Activated naive CD8-positive, alpha-beta T cell treated with anti-CD3 and anti-CD28 coated beads, Interleukin-2, amount 50 U/mL, for 16 hours (primary cell): Measurements from ENCODE around the gene SAP130.

ENCODE experiments used
- DNase-seq: peaks from one replicate; pipeline ENCODE4 v3.0.0-alpha.2; 2020; ENCODE audit warnings: low read depth, low spot score

Gene SAP130

DNA sequence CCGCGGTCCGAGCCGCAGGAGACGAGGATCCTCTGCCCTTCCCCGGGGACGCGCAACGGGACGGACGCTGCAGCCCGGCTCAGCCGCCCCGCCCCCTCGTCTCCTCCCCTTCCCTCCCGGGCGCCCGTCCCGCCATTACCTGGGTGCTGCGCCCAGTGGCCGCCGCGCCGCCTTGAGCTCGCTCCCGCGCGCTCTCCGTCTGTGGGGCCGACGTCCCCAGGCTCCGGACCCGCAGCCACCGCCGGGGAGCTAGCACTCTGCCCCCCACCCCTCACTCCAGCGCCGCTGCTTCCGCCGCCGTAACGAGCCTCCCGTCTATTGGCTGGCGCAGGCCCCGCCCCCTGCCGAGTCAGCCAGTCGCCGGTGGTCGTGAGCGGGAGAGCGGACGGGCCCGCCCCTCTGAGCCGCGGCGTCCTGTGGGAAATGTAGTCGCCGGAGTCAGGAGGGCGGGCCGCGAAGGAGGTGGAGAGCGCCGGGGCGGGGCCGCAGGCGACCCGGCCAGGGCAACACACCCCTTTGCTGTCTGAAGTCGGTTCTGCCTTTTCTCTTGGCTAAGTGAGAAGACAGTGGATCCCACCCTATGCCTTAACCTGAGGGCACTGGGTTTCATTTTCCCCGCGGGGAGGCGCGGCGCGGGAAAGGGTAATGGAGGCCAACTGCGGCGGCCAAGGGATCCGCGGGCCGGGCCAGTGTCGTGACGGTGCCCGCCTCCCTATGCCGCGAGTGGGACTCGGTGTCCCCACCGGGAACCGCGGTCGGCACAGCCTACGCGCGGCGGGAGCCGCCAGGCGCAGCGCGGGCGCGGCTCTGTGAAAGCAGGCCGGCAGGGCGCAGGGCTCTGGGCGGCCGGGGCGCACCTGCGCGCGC lies at the start of gene SAP130:
TSS of gene SAP130 (minus strand) at position 259 of the 867 bp plus-strand sequence. CDS start 1,767 bp downstream, outside the sequence.
- DNase-seq: peak; percentile 96

DNA sequence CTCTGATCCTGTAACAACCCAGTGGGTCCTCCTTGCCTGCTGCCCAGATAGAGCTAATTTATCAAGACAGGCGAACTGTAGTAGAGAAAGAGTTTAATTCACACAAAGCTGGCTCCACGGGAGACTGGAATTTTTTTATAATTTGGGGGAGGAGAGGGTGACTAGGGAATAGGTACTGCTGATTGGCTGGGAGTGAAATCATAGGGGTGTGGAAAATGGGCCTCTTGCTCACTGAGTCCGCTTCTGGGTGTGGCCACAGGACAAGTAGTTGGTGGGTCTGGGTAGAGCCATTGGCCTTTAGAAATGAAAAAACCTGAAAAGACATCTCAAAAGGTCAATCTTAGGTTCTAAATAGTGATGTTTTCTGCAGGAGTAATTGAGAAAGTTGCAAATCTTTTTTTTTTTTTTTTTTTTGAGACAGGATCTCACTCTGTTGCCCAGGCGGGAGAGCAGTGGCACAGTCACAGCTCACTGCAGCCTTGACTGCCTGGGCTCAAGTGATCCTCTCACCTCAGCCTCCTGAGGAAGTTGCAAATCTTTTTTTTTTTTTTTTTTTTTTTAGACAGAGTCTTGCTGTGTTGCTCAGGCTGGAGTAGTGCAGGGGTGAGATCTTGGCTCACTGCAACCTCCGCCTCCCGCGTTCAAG lies 48.7 kb upstream of the SAP130 start:
- no peak for DNase-seq

DNA sequence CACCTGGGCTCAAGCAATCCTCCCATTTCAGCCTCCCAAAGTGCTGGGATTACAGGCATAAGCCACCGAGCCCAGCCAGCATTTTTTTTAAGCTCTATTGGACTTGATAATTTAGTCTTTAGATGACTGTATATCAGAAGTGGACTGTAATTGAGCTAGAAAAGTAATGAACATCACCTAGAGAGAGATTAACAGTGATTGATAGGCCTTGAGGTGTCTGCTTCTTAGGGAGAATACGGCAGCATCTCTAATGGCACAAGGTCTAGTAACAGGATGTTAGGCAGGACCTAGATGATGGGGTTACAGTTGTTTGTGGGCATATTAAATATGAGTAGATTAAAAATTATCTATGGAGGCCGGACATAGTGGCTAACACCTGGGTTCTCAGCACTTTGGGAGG lies 45.4 kb upstream of the SAP130 start:
- DNase-seq: no peak

DNA sequence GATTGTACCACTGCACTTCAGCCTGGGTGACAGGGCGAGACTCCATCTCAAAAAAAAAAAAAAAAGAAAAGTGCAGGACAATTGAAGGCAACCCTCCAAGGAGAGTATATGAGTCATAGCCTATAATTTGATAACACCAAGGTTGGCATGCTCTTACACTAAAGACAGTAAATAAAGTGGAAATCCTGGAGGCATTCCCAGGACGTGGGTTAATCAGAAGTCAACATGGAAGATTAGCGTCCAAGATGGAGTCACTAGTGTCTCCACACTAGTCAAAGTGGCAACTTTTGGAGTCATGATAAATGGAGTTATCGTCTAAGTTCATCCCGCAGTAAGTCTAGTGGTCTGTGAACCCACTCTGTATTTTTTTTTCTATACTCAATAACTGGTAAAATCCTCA lies 41.9 kb upstream of the SAP130 start:
- DNase-seq: no peak

DNA sequence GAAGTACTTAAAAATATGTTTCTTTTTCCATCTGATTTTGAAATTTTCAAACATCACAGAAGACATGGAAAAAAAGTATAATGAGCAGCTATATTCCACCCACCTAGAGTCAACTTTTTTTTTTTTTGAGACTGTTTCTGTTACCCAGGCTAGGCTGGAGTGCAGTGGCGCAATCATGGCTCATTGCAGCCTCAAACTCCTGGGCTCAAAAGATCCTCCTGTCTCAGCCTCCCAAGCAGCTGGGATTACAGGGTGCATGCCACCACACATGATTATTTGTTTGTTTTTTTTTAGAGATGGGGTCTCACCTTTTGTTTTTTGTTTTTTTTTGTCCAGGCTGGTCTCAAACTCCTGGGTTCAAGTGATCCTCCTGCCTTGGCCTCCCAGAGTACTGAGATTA lies 36.5 kb upstream of the SAP130 start:
- no peak for DNase-seq

DNA sequence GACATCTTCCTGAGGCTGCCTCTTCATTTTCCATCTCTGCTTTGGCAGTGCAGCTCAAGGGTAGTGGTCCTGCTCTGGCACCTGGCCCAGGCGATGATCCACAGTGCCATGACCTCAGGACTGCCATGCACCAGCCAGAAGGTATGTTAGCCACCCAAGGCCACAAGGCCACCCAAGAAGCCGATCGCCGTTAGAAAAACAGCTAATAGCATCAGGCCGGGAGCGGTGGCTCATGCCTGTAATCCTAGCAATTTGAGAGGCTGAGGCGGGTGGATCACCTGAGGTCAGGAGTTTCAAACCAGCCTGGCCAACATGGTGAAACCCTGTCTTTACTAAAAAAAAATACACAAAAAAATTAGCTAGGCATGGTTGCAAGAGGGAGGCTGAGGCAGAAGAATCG lies 34.7 kb upstream of the SAP130 start:
- DNase-seq: no peak

DNA sequence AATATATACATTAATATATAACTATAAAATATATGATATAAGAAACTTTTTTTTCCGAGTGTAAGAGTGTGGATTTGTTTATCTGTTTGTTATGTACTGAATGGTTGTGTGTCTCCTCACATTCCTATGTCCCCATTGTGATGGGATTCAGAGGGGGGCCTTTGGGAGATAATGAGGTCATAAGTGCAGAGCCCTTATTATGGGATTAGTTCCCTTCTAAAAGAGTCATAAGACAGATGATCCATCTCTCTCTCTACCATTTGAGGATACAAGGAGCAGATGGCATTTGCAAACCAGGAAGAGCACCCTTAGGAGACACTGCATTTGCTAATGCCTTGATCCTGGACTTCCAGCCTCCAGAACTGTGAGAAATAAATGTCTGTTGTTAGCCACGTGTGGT lies 30.3 kb upstream of the SAP130 start:
- no peak for DNase-seq

DNA sequence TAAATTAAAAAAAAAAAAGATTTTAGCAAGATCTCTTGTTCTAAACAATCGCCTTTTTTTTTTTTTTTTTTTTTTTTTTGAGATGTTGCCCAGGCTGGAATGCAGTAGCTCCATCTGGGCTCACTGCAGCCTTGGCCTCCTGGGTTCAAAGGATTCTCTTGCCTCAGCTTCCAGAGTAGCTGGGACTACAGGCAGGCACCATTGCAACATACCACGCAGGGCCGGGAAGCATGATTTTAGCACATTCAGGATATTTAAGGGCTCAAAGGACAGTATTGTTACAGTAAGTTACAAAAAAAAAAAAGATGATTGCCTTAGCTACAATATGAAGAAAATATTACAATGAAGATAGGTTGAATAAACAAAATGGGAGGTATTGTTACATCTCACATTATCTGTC lies 29.5 kb upstream of the SAP130 start:
- no peak for DNase-seq

DNA sequence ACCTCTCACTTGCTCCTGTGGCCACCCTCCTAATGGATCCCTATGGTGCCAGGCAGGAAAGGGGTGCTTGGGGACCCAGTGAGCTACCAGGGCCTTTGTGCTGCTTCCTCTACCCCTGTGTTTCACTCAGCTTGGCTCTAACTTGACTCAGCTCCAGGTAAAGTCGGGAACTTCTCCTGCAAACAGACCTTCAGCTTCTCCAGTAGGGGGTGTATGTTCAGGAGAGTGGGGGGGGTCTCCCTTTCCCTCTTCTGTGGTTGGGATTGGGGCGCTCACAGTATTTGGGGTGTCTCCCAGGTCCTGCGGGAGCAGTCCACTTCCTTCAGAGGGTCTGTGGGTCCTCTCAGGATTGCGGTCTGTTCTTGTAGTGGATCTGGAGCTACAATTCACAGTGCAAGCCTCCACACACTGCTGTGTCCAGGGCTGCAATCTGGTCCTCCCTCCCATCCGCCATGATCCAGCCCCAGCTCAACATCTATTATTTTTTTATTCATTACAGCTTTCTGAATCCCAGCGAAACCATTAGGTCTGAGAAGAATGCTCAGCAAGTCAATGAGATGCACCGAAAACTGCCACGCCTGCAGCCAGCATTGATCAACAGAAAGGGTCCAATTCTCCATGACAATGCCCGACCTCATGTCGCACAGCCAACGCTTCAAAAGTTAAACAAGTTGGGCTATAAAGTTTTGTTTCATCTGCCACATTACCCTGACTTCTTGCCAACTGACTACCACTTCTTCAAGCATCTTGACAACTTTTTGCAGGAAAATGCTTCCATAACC lies 26.4 kb upstream of the SAP130 start:
- no peak for DNase-seq

DNA sequence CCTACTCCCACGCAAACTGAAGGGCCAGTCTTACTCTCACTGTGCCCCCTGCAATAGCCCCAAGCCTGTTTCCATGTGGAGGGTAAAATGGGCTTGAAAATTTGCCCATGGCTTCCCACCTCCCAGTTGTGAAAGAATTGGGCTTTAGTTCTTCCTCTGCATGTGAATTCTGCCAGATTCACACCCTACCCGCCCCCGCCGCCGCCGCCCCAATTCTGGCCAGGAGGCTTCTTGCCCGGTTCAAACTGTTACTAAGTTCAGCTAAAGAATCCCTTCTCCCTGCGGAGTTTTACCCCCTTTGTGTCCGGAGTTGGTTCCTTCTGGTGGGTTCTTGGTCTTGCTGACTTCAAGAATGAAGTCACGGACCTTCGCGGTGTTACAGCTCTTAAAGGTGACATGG lies 25.5 kb upstream of the SAP130 start:
- no peak for DNase-seq

DNA sequence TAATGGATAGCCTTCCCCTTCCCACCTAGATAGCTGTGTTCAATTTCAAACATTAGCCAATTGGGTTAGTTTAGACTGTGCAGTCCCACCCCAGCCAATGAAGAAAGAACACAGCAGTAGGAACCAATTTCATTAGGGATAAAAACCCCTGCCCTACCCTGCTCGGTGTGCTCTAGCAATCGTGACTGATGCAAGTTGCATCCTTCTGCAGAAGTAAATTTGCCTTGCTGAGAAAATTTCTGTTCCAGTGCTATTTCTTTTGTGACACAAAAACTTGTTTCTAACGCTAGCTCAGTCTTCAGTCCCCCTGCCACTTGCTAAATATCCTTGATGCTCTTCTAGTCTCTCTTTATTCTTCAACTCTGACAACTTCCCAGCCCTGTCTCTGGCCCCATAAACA lies 15.2 kb upstream of the SAP130 start:
- DNase-seq: no peak

DNA sequence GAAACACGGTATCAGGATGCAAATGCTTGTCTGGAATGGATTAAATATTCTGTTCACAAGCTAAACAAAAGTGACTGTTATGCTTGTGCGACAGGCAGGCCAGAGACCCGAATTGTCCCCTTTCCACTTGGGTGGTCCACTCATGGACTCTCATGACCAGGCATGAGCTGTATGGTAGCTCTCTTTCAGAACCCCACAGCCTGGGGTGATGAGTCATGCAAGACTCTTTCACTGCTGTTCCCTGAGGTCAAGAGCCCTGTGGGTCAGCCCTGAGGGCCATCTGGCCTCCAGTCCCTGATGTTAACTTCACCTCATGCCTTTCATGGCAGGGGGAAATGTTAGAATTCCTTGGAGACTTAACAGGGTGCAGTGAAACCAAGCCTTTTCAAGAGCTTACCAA lies 13.7 kb upstream of the SAP130 start:
- DNase-seq: no peak

DNA sequence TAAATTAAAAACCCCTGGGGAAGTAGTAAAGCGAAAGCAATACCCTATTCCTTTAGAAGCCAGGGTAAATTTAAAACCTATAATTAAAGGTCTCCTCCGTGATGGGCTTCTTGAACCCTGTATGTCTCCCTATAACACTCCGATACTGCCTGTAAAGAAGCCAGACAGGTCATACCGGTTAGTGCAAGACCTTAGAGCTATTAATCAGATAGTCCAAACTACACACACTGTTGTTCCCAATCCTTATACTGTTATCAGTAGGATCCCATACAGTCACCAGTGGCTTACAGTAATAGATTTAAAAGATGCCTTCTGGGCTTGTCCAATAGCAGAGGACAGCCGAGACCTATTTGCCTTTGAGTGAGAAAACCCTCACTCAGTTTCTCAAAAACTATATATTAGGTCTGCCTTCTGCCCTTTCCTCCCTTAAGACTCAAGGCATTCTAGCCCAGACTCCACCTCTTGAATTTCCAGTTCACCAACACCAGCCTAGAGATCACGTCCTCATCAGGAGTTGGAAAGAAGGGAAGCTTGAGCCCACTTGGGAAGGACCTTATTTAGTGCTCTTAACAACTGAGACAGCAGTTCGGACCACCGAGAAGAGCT lies 12.4 kb upstream of the SAP130 start:
- no peak for DNase-seq

DNA sequence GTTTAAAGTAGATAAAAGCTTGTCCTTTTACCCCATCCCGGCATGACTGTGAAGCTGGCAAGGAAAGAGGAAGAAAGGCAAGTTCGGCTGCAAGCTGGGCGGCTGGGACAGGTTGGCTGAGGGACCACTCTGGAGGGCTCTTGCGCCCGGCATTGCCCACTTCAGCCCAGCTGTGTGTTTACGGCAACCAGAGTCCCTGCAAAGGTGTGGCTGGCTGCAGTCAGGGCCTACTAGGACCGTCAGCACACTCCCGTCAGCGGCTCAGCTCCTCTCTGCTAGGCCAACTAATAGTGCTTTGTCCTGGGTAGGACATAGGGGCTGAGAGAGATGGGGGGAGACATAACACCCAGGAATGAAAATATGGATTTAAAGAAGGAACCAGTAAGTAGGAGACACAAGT lies 11.7 kb upstream of the SAP130 start:
- DNase-seq: no peak

DNA sequence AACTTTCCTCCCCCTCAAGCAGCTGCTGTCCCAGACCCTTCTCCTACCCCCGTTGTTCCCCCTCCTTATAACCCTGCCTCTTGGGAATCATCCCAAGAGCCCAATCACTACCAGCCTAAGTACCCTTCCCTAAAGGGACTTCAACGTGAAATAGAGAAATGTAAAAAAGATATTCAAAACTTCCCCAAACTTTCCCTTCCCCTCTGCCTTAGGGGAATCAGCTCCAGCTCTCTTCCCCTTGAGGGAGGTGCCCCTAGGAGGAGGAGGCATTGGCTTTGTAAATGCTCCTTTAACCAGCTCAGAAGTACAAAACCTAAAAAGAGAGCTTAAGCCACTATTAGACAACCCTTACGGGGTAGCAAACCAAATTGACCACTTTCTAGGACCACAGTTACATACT lies 10.6 kb upstream of the SAP130 start:
- no peak for DNase-seq

DNA sequence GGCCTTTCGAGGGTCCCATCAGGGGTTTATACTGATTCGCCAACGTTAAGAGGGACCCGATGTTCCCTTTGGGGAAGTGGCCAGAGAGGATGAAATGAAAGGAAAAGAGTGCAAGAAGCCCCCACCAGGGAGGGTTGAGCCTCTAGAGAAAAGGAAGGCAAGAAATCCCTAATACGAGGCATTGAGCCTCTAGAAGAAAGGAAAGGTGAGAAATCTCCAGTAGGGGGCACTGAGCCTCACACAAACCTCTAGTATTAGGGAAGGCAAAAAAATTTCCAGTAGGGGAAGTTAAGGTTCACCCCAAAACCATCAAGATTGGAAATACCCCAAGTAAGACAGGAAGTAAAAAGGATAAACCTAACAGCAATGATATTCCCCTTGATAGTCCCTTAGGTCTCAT lies 9.8 kb upstream of the SAP130 start:
- no peak for DNase-seq

DNA sequence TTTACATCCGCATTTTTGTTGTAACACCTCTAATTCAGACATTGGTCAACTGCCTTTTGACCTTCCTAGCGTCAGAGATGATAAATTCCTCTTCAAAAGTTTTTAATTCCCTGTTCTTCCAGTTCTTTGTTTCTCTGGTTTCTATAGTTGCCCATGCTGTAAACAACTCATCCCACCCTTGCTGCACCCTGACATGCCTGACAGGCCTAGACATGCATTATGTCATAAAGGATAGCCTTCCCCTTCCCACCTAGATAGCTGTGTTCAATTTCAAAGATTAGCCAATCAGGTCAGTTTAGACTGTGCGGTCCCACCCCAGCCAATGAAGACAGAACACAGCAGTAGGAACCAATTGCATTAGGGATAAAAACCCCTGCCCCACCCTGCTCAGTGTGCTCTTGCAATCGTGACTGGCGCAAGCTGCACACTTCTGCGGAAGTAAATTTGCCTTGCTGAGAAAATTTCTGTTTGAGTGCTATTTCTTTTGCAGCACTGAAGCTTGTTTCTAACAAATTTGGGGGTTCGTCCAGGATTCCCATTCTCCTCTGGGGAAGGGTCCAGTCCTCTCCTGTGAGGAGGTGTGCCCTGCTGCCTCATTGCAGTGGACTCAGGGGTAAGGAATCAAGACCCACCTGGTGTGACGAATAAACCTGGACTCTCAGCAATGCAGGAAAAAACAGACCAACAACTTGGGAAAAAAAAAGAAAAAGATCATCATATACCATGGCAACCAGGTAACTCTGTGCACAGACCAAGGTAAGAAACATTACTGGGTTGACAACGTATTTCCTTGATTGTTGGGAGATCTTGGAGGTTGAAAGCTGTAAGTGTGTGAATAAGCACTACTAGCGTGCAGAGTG lies 9.1 kb upstream of the SAP130 start:
- DNase-seq: no peak

DNA sequence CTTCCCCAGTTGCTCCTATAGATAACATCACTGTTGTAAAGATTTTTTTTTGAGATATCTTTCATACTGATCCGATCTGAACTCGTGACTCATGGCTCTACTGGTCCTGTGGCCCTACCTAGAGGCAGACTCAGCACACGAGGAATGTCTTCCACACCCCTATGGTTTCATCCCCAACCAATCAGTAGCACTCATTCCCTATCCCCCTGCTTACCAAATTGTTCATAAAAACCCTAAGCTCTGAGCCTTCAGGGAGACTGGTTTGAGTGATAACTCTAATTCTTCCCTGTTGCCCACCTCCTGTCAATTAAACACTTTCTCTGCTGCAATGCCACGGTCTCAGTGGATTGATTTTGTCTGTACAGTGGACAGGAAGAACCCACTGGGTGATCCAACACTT lies 4.2 kb upstream of the SAP130 start:
- DNase-seq: no peak

DNA sequence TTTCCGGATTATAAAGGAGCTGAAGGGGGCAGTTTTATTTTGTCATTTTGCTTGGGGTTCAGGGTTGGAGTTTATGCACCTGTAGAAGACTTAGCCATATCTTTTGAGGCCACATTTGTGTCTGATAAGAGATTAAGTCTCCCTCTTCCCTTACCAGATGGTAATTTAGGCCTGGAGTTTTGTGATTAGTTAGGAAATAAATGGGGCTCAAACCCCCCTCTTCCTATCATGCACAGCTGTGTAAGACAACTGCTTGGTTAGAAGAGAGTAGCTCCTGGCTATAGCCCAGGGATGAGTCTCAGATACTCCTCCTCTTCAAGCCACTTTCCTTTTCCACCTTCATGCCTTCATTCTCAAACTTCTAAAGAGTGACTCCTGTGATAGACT lies 802 bp upstream of the SAP130 start:
- DNase-seq: no peak

DNA sequence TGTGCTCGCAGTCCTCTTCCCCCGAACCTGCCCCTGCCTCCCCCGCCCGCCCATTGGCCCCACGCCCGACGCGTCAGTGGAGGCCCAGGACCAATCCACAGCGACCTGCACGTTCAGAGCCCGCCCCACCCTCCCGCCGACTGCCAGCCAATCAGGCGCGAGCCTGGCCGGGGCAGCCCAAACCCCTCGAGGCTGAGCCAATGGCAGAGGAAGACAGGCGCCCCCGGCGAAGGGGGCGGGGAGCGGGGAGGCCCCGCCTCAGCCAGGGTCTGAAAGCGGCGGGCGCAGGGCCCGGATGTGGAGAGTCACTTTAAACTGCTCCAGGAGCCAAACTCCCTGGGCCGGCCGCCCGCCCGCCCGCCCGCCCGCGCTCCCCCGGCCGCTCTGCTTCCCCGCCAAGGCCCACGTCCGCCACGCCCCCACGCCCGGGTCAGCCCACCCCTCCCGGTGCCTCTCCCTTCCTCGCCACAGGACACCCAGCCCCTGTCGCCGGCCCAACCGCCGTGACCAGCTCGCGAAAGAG lies 520 bp downstream of the SAP130 start:
- peak; percentile 99 for DNase-seq
